ENCODE measurements around the gene ISLR.

The ISLR gene

GRCh38 chr15:74220475-74221248 is 47.2 kb downstream of the ISLR start:
- peaks cover 19% of the 10 kb centered on the region for H3K27me3 Mint-ChIP-seq
- no peaks in the 10 kb centered on the region for H3K9me3 Mint-ChIP-seq
- H3K4me3 Mint-ChIP-seq, result no peak overlapping the region
- no peak overlapping the region for H3K27ac Mint-ChIP-seq
- peaks cover 7% of the 10 kb centered on the region for H3K4me1 Mint-ChIP-seq (ENCODE audit: low read depth)
- no peaks in the 10 kb centered on the region for H3K36me3 Mint-ChIP-seq (ENCODE audit: low read depth)

- Mint-ChIP-seq H3K27ac (no peak overlapping the region), H3K36me3 (ENCODE audit: low read depth) (no peaks in the 10 kb centered on the region), H3K27me3 (peaks cover 19% of the 10 kb centered on the region), H3K4me3 (no peak overlapping the region), H3K4me1 (ENCODE audit: low read depth) (peaks cover 7% of the 10 kb centered on the region), H3K9me3 (no peaks in the 10 kb centered on the region)
Observed at GRCh38 chr15:74221399-74222239, 48.1 kb downstream of the ISLR start.

GRCh38 chr15:74222240-74223119 is 49.0 kb downstream of the ISLR start:
- no peak overlapping the region for H3K4me3 Mint-ChIP-seq
- H3K27me3 Mint-ChIP-seq, result peaks cover 19% of the 10 kb centered on the region
- peaks cover 7% of the 10 kb centered on the region for H3K4me1 Mint-ChIP-seq (ENCODE audit: low read depth)
- H3K27ac Mint-ChIP-seq, result no peak overlapping the region
- no peaks in the 10 kb centered on the region for H3K9me3 Mint-ChIP-seq
- H3K36me3 Mint-ChIP-seq (ENCODE audit: low read depth), result no peaks in the 10 kb centered on the region

GRCh38 chr15:74225928-74226327 is 52.4 kb downstream of the ISLR start:
- H3K4me3 Mint-ChIP-seq, result no peak overlapping the region
- H3K27me3 Mint-ChIP-seq, result peaks cover 12% of the 10 kb centered on the region
- H3K4me1 Mint-ChIP-seq (ENCODE audit: low read depth), result peaks cover 7% of the 10 kb centered on the region
- H3K27ac Mint-ChIP-seq, result no peak overlapping the region
- no peaks in the 10 kb centered on the region for H3K9me3 Mint-ChIP-seq
- H3K36me3 Mint-ChIP-seq (ENCODE audit: low read depth), result no peaks in the 10 kb centered on the region

Measured in stimulated activated naive CD8-positive, alpha-beta T cell treated with anti-CD3 and anti-CD28 coated beads, Interleukin-15, Interleukin-2, amounts not matched to agents 100 ng/mL and 50 ng/mL, for 24 hours (primary cell).